ENCODE results near the gene ERAL1. TPM values are rescaled to one million over a fixed set of nuclear protein-coding genes. Genes with fewer than 3 reads are reported as not detected.

The ERAL1 gene
- total and polyA plus RNA-seq, 2 donors (not counting 1 experiment from before 2014, with no cell fraction given) = 35.9 to 45.7 TPM

GRCh38 chr17:28897769-28898526 lies 43.1 kb downstream of the ERAL1 start:
- intact Hi-C loops (cut with micrococcal nuclease) = loop anchor here (1.0 kb wide), 2 partner anchors 135 to 170 kb away; partner anchors contain the start of gene NEK8
- H3K4me3 Mint-ChIP-seq = peak overlapping the region; percentile 97
- peaks cover 8% of the 10 kb centered on the region for H4K20me1 ChIP-seq (ENCODE audit: control insufficient read depth, insufficient read depth, low read length, poor library complexity, severe bottlenecking)
- peaks cover 54 to 66% of the 10 kb centered on the region in 2 donors for H3K4me1 ChIP-seq (ENCODE audit: control insufficient read depth in 2 of 2, insufficient read depth in 2 of 2, low read length in 2 of 2)
- ChIA-PET CTCF (interaction anchor here (0.7 to 9.1 kb wide), 24 partner anchors 8 to 174 kb away, joined by 3 to 137 read pairs (median 5); partner anchors contain the start of genes FAM222B, PHF12 and TLCD1), POLR2A (interaction anchor here (0.6 to 3.1 kb wide), 9 partner anchors 18 to 282 kb away, joined by 3 to 12 read pairs (median 6); partner anchors contain the start of genes ERAL1 and MYO18A)
- WGBS (ENCODE audit: insufficient coverage) = 25% methylated on average over 23 of the region's 23 CpGs
- peaks cover 0 to 5% of the 10 kb centered on the region in 2 experiments for H3K36me3 ChIP-seq (replicated peaks in 1 of 2; ENCODE audit: control extremely low read depth in 1 of 2, control insufficient read depth in 1 of 2, extremely low read depth in 1 of 2, insufficient read depth in 2 of 2, low read length in 1 of 2)
- DNase-seq (peak; percentile 71), ATAC-seq (ENCODE audit: low read depth) (no peak)
- H3K9ac ChIP-seq (ENCODE audit: low read length) = peak overlapping the region; percentile 92
- H3K79me2 ChIP-seq (ENCODE audit: control insufficient read depth, insufficient read depth, low read length) = peaks cover 81% of the 10 kb centered on the region
- peak overlapping the region; percentile 84 for H3K4me2 ChIP-seq (replicated peaks; ENCODE audit: low read depth, low read length, poor library complexity, severe bottlenecking)
- peaks cover 66% of the 10 kb centered on the region for H3K4me1 Mint-ChIP-seq
- no peaks in the 10 kb centered on the region for H3K9me3 ChIP-seq (ENCODE audit: control extremely low read depth in 1 of 3, control insufficient read depth in 2 of 3, insufficient read depth in 1 of 3, low read length in 2 of 3)
- peak overlapping the region; percentile 80 to 97 for H3K27ac ChIP-seq (ENCODE audit: low read length in 2 of 2)
- H2AFZ ChIP-seq (ENCODE audit: insufficient read depth, low read depth, low read length, poor library complexity, severe bottlenecking) = peak overlapping the region; percentile 91
- H3K27me3 Mint-ChIP-seq = no peaks in the 10 kb centered on the region
- no peak for TF ChIP-seq EZH2 (IDR thresholded peaks at IDR 0.05; ENCODE audit: borderline replicate concordance, insufficient read depth, low read depth, low read length, poor library complexity, severe bottlenecking)
- no peak for TF ChIP-seq CTCF (IDR thresholded peaks at IDR 0.05)
- no peaks in the 10 kb centered on the region for H3K27me3 ChIP-seq (replicated peaks in 1 of 4; ENCODE audit: control extremely low read depth in 1 of 4, control insufficient read depth in 3 of 4, insufficient read depth in 4 of 4, low read length in 3 of 4)
- H3K4me3 ChIP-seq (ENCODE audit: control extremely low read depth in 1 of 5, extremely low read depth in 1 of 5, insufficient read depth in 1 of 5, low read depth in 2 of 5, low read length in 4 of 5) = peak overlapping the region; percentile 70 to 95 (median 82)
- no peaks in the 10 kb centered on the region for H3K9me3 Mint-ChIP-seq (ENCODE audit: insufficient read depth)
- H3K27ac Mint-ChIP-seq = peak overlapping the region; percentile 99
